OCI-LY1 (cell line): ENCODE results near the gene CDC42EP4.

Source experiments
- H2AFZ ChIP-seq: fragments of 200-600 bp; sonication (generic), shearing (Covaris generic); 2 replicates; pipeline ENCODE4 v1.6.0; 2014; ENCODE audit warnings: antibody characterized with exemption, mild to moderate bottlenecking, low read length
- H3F3A ChIP-seq: fragments of 200-600 bp; sonication (generic), shearing (Covaris generic); 2 replicates; pipeline ENCODE4 v1.6.0; 2014; ENCODE audit warnings: mild to moderate bottlenecking, antibody characterized with exemption, low read length, moderate library complexity; ENCODE audit not compliant: insufficient read depth
- H3K27ac ChIP-seq: fragments of 200-600 bp; sonication (generic); 2 replicates; pipeline ENCODE4 v1.5.1; 2014; ENCODE audit warnings: low read length, mixed run types, mild to moderate bottlenecking, low read depth; ENCODE audit not compliant: poor library complexity, severe bottlenecking
- H3K27me3 ChIP-seq: fragments of 200-600 bp; sonication (generic); 2 replicates; pipeline ENCODE4 v1.6.0; 2014; ENCODE audit warnings: antibody characterized with exemption, mild to moderate bottlenecking, low read length, moderate library complexity; ENCODE audit not compliant: insufficient read depth
- H3K36me3 ChIP-seq: fragments of 200-600 bp; sonication (generic); 2 replicates; pipeline ENCODE4 v1.6.1; 2014; ENCODE audit warnings: mild to moderate bottlenecking, antibody characterized with exemption, low read length, moderate library complexity, mixed read lengths; ENCODE audit not compliant: insufficient read depth
- H3K4me1 ChIP-seq: fragments of 200-600 bp; sonication (generic); 2 replicates; pipeline ENCODE4 v1.5.1; 2014; ENCODE audit warnings: mild to moderate bottlenecking, low read length, moderate library complexity; ENCODE audit not compliant: insufficient read depth, severe bottlenecking
- H3K4me2 ChIP-seq: fragments of 200-600 bp; sonication (generic), shearing (Covaris generic); 2 replicates; pipeline ENCODE4 v1.6.1; 2014; ENCODE audit warnings: low read length
- H3K4me3 ChIP-seq: fragments of 200-600 bp; sonication (generic); 2 replicates; pipeline ENCODE4 v1.5.1; 2014; ENCODE audit warnings: low read length, low read depth, mild to moderate bottlenecking, mixed read lengths; ENCODE audit not compliant: poor library complexity, severe bottlenecking
- H3K79me2 ChIP-seq: fragments of 200-600 bp; shearing (Covaris generic); 2 replicates; pipeline ENCODE4 v1.6.1; 2016; ENCODE audit warnings: mixed run types, low read length, mixed read lengths; ENCODE audit not compliant: insufficient read depth
- H3K9ac ChIP-seq: fragments of 200-600 bp; sonication (generic), shearing (Covaris generic); 2 replicates; pipeline ENCODE4 v1.6.1; 2014; ENCODE audit warnings: mild to moderate bottlenecking, low read length, mixed read lengths
- H3K9me2 ChIP-seq: fragments of 200-600 bp; sonication (generic), shearing (Covaris generic); 2 replicates; pipeline ENCODE4 v1.6.1; 2014; ENCODE audit warnings: low read depth, mild to moderate bottlenecking, low read length, mixed read lengths
- H3K9me3 ChIP-seq: fragments of 200-600 bp; shearing (Covaris generic); 2 replicates; pipeline ENCODE4 v1.6.1; 2014; ENCODE audit warnings: low read length, mixed read lengths
- H4K20me1 ChIP-seq: fragments of 200-600 bp; sonication (generic), shearing (Covaris generic); 2 replicates; pipeline ENCODE4 v1.6.0; 2016; ENCODE audit warnings: mild to moderate bottlenecking, low read length; ENCODE audit not compliant: insufficient read depth
- CTCF ChIP-seq: fragments of 200-600 bp; sonication (generic), shearing (Covaris generic); IDR thresholded peaks from 2 replicates; pipeline ENCODE4 v1.5.1; 2017; ENCODE audit warnings: mild to moderate bottlenecking, antibody characterized with exemption, low read length, moderate library complexity, mixed read lengths
- EZH2 ChIP-seq: fragments of 200-600 bp; sonication (generic), shearing (Covaris generic); IDR thresholded peaks from 2 replicates; pipeline ENCODE4 v1.8.0; 2017; ENCODE audit warnings: borderline replicate concordance, mixed run types, mild to moderate bottlenecking, antibody characterized with exemption, low read length, moderate library complexity, mixed read lengths

CDC42EP4 gene

GRCh38 chr17:73307130-73307529, 4.7 kb downstream of the CDC42EP4 start:
- TF ChIP-seq CTCF (no peak), EZH2 (no peak)
- H3K36me3 ChIP-seq: no peaks in the 10 kb centered on the region
- H4K20me1 ChIP-seq: no peaks in the 10 kb centered on the region
- H3K4me1 ChIP-seq: peaks cover 10% of the 10 kb centered on the region
- H3K9me2 ChIP-seq: no peaks in the 10 kb centered on the region
- no peaks in the 10 kb centered on the region for H3K9me3 ChIP-seq
- no peaks in the 10 kb centered on the region for H3F3A ChIP-seq
- no peak overlapping the region for H3K4me2 ChIP-seq
- no peak overlapping the region for H3K4me3 ChIP-seq
- no peak overlapping the region for H3K9ac ChIP-seq
- H3K27ac ChIP-seq: no peak overlapping the region
- no peaks in the 10 kb centered on the region for H3K27me3 ChIP-seq
- H2AFZ ChIP-seq: no peak overlapping the region
- no peaks in the 10 kb centered on the region for H3K79me2 ChIP-seq

GRCh38 chr17:73305845-73306836, 5.7 kb downstream of the CDC42EP4 start:
- Histone ChIP-seq H3K27ac (no peak overlapping the region), H3K4me3 (no peak overlapping the region), H3K4me2 (no peak overlapping the region), H3F3A (no peaks in the 10 kb centered on the region), H4K20me1 (no peaks in the 10 kb centered on the region), H3K9me2 (no peaks in the 10 kb centered on the region), H3K4me1 (peaks cover 4% of the 10 kb centered on the region), H2AFZ (no peak overlapping the region), H3K36me3 (no peaks in the 10 kb centered on the region), H3K9me3 (no peaks in the 10 kb centered on the region), H3K27me3 (no peaks in the 10 kb centered on the region), H3K9ac (no peak overlapping the region), H3K79me2 (no peaks in the 10 kb centered on the region)
- no peak for TF ChIP-seq EZH2
- no peak for TF ChIP-seq CTCF

- Histone ChIP-seq H3K79me2 (no peaks in the 10 kb centered on the region), H3K4me1 (no peaks in the 10 kb centered on the region), H3K4me2 (no peak overlapping the region)
Measured at GRCh38 chr17:73304971-73305812, 6.6 kb downstream of the CDC42EP4 start.

More at GRCh38 chr17:73304971-73305812, 6.6 kb downstream of the CDC42EP4 start:
- H3K36me3 ChIP-seq: no peaks in the 10 kb centered on the region
- H3K4me3 ChIP-seq: no peak overlapping the region
- no peak overlapping the region for H2AFZ ChIP-seq
- no peak overlapping the region for H3K27ac ChIP-seq
- TF ChIP-seq CTCF (no peak), EZH2 (no peak)
- H3K27me3 ChIP-seq: no peaks in the 10 kb centered on the region
- no peaks in the 10 kb centered on the region for H3K9me2 ChIP-seq
- H4K20me1 ChIP-seq: no peaks in the 10 kb centered on the region
- no peak overlapping the region for H3K9ac ChIP-seq
- H3K9me3 ChIP-seq: no peaks in the 10 kb centered on the region
- no peaks in the 10 kb centered on the region for H3F3A ChIP-seq
